ENCODE results near the gene ATP8A1. TPM values are rescaled to one million over a fixed set of nuclear protein-coding genes. Genes with fewer than 3 reads are reported as not detected.

ATP8A1 gene
- total RNA-seq, 1 donor from 2014 or later: 44.0 TPM

GRCh38 chr4:42480717-42481116, 176.2 kb downstream of the ATP8A1 start:
- H3K27me3 Mint-ChIP-seq (ENCODE audit: unreplicated experiment): no peaks in the 10 kb centered on the region
- no peak for DNase-seq (ENCODE audit: low spot score)
- H3K4me1 Mint-ChIP-seq (ENCODE audit: unreplicated experiment): no peaks in the 10 kb centered on the region
- no peaks in the 10 kb centered on the region for H3K9me3 Mint-ChIP-seq (ENCODE audit: unreplicated experiment)
- TF ChIP-seq CTCF (IDR thresholded peaks at IDR 0.05; ENCODE audit: unreplicated experiment): no peak
- H3K27ac Mint-ChIP-seq (ENCODE audit: unreplicated experiment): no peak overlapping the region
- no peak overlapping the region for H3K4me3 Mint-ChIP-seq (ENCODE audit: unreplicated experiment)
- H3K36me3 Mint-ChIP-seq (ENCODE audit: low read depth, unreplicated experiment): no peaks in the 10 kb centered on the region

GRCh38 chr4:42480281-42480680, 176.6 kb downstream of the ATP8A1 start:
- no peaks in the 10 kb centered on the region for H3K4me1 Mint-ChIP-seq (ENCODE audit: unreplicated experiment)
- H3K9me3 Mint-ChIP-seq (ENCODE audit: unreplicated experiment): no peaks in the 10 kb centered on the region
- no peaks in the 10 kb centered on the region for H3K27me3 Mint-ChIP-seq (ENCODE audit: unreplicated experiment)
- no peaks in the 10 kb centered on the region for H3K36me3 Mint-ChIP-seq (ENCODE audit: low read depth, unreplicated experiment)
- H3K27ac Mint-ChIP-seq (ENCODE audit: unreplicated experiment): no peak overlapping the region
- DNase-seq (ENCODE audit: low spot score): no peak
- H3K4me3 Mint-ChIP-seq (ENCODE audit: unreplicated experiment): no peak overlapping the region
- no peak for TF ChIP-seq CTCF (IDR thresholded peaks at IDR 0.05; ENCODE audit: unreplicated experiment)

DNA sequence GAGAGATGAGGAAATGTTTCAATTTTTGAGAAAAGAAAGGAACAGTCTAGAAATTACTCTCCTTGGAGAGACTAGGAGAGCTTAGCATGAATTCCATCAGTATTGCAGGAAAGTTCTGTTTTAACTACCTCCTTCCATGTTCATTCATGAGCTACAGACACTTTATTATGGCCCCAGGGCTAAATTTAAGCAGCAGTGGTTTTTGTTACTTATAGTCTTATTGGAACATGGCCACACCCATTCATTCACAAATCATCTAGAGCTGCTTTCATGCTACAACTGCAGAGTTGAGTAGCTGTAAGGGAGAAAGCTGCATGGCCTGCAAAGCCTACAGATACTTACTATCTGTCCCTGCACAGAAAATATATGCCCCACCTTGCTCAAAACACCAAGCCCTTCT, 178.0 kb downstream of the ATP8A1 start:
- Mint-ChIP-seq H3K27me3 (ENCODE audit: unreplicated experiment) (no peaks in the 10 kb centered on the region), H3K9me3 (ENCODE audit: unreplicated experiment) (no peaks in the 10 kb centered on the region), H3K27ac (ENCODE audit: unreplicated experiment) (no peak overlapping the region), H3K4me1 (ENCODE audit: unreplicated experiment) (no peaks in the 10 kb centered on the region), H3K36me3 (ENCODE audit: low read depth, unreplicated experiment) (no peaks in the 10 kb centered on the region), H3K4me3 (ENCODE audit: unreplicated experiment) (no peak overlapping the region)
- no peak for DNase-seq (ENCODE audit: low spot score)
- TF ChIP-seq CTCF (IDR thresholded peaks at IDR 0.05; ENCODE audit: unreplicated experiment): no peak

DNA sequence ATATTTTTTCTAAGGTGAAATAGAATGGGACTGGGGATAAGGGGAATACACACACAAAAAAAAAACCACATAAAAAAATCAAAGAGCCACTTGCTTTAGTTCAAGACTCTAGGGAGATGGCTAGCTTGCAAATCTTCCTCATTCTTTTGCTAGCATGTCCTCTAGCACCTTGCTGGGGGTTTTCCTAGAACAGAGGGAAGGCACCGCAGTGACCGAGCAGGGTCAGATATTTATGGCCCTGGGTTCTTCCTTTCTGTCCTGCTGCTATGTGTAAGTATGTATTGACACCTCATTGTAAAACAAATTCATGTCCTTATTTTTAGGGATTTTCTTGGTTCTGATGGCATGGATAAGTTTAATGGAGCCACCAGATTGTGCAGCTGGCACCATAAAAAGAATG, 178.4 kb downstream of the ATP8A1 start:
- no peak for TF ChIP-seq CTCF (IDR thresholded peaks at IDR 0.05; ENCODE audit: unreplicated experiment)
- Mint-ChIP-seq H3K27me3 (ENCODE audit: unreplicated experiment) (no peaks in the 10 kb centered on the region), H3K27ac (ENCODE audit: unreplicated experiment) (no peak overlapping the region), H3K4me3 (ENCODE audit: unreplicated experiment) (no peak overlapping the region), H3K36me3 (ENCODE audit: low read depth, unreplicated experiment) (no peaks in the 10 kb centered on the region), H3K9me3 (ENCODE audit: unreplicated experiment) (no peaks in the 10 kb centered on the region), H3K4me1 (ENCODE audit: unreplicated experiment) (no peaks in the 10 kb centered on the region)
- no peak for DNase-seq (ENCODE audit: low spot score)

DNA sequence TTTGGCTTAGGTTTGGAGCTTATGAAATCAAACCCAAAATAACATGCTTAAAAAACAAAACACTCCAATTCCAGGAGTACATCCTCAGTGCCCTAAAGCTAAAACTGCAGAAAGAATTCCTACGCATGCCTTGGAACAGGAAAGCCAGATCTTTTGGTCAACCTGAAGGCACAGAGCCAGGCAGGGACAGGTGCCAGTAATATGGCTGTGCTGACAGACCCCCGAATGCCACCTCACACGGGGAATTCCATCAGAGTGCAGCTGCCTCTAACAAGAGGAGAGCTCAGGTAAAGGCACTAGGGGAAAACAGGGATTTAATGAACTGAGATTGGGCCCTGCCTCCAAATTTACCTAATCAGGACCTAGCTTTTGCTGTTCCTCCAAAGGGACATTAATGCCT, 182.5 kb downstream of the ATP8A1 start:
- Mint-ChIP-seq H3K27me3 (ENCODE audit: unreplicated experiment) (no peaks in the 10 kb centered on the region), H3K4me3 (ENCODE audit: unreplicated experiment) (no peak overlapping the region), H3K4me1 (ENCODE audit: unreplicated experiment) (no peaks in the 10 kb centered on the region), H3K27ac (ENCODE audit: unreplicated experiment) (no peak overlapping the region), H3K36me3 (ENCODE audit: low read depth, unreplicated experiment) (no peaks in the 10 kb centered on the region), H3K9me3 (ENCODE audit: unreplicated experiment) (no peaks in the 10 kb centered on the region)
- no peak for DNase-seq (ENCODE audit: low spot score)
- no peak for TF ChIP-seq CTCF (IDR thresholded peaks at IDR 0.05; ENCODE audit: unreplicated experiment)

Data from endothelial cell (in vitro differentiated cells).